Liver (tissue), 9 donors: ENCODE measurements around the gene RCOR3. TPM values are rescaled to one million over a fixed set of nuclear protein-coding genes. Genes with fewer than 3 reads are reported as not detected.

Source experiments
- DNase-seq: peaks from one replicate; pipeline ENCODE4 v3.0.0-alpha.2; 2017; ENCODE audit warnings: low spot score
- H3K27ac ChIP-seq, 2 donors: one replicate each; pipeline ENCODE4 v1.7.0; 2013; ENCODE audit warnings: inconsistent platforms in 2 of 2, low read length in 2 of 2, control low read depth in 1 of 2, low read depth in 1 of 2, mild to moderate bottlenecking in 1 of 2
- H3K27me3 ChIP-seq, 4 donors: one replicate each; pipeline versions ENCODE4 v1.6.1 to v1.7.0; 2013; ENCODE audit warnings: low read length in 3 of 4, inconsistent platforms in 1 of 4, mild to moderate bottlenecking in 1 of 4, moderate library complexity in 1 of 4; ENCODE audit not compliant: control insufficient read depth in 4 of 4, insufficient read depth in 4 of 4
- H3K36me3 ChIP-seq, 4 donors: one replicate each; pipeline versions ENCODE4 v1.6.1 to v1.7.0; 2013; ENCODE audit warnings: low read length in 3 of 4, mild to moderate bottlenecking in 3 of 4, low read depth in 1 of 4, moderate library complexity in 1 of 4; ENCODE audit not compliant: control insufficient read depth in 4 of 4, insufficient read depth in 3 of 4
- H3K4me1 ChIP-seq, 4 donors: one replicate each; pipeline versions ENCODE4 v1.6.1 to v1.7.0; 2013; ENCODE audit warnings: low read length in 3 of 4, mild to moderate bottlenecking in 3 of 4, moderate library complexity in 1 of 4; ENCODE audit not compliant: control insufficient read depth in 4 of 4, insufficient read depth in 4 of 4
- H3K4me3 ChIP-seq, 3 donors: one replicate each; pipeline versions ENCODE4 v1.6.1 to v1.7.0; 2013; ENCODE audit warnings: low read length in 3 of 3, control low read depth in 1 of 3, low read depth in 1 of 3, mild to moderate bottlenecking in 1 of 3
- H3K9ac ChIP-seq, 2 donors: one replicate each; pipeline ENCODE4 v1.7.0; 2013; ENCODE audit warnings: low read length in 2 of 2, mild to moderate bottlenecking in 2 of 2, moderate library complexity in 2 of 2, control low read depth in 1 of 2, low read depth in 1 of 2
- H3K9me3 ChIP-seq, 4 donors: one replicate each; pipeline versions ENCODE4 v1.6.1 to v1.7.0; 2013; ENCODE audit warnings: low read length in 3 of 4; ENCODE audit not compliant: control insufficient read depth in 4 of 4
- EGR1 ChIP-seq, 2 donors: IDR thresholded peaks; 2 replicates each; pipeline ENCODE4 v1.6.1; 2016 to 2018; ENCODE audit warnings: antibody characterized with exemption in 2 of 2, low read depth in 2 of 2
- FOXA1 ChIP-seq: IDR thresholded peaks from 2 replicates; pipeline ENCODE4 v1.6.1; 2016; ENCODE audit warnings: antibody characterized with exemption
- FOXA2 ChIP-seq: IDR thresholded peaks from 2 replicates; pipeline ENCODE4 v1.6.1; 2016; ENCODE audit warnings: antibody characterized with exemption
- GABPA ChIP-seq, 2 donors: IDR thresholded peaks in 1 of 2; conservative IDR thresholded peaks in 1 of 2; 2 replicates each; pipeline ENCODE4 v1.6.1; 2016; ENCODE audit warnings: antibody characterized with exemption in 2 of 2, mild to moderate bottlenecking in 1 of 2, moderate library complexity in 1 of 2
- HNF4A ChIP-seq, 2 donors: conservative IDR thresholded peaks; 2 replicates each; pipeline ENCODE4 v1.6.1; 2016; ENCODE audit warnings: antibody characterized with exemption in 2 of 2, mild to moderate bottlenecking in 2 of 2
- HNF4G ChIP-seq: IDR thresholded peaks from 2 replicates; pipeline ENCODE4 v1.6.1; 2016; ENCODE audit warnings: antibody characterized with exemption
- JUND ChIP-seq, 2 donors: IDR thresholded peaks; 2 replicates each; pipeline ENCODE4 v1.6.1; 2016; ENCODE audit warnings: antibody characterized with exemption in 2 of 2
- NR2F2 ChIP-seq: IDR thresholded peaks from 2 replicates; pipeline ENCODE4 v1.6.1; 2016; ENCODE audit warnings: antibody characterized with exemption
- RAD21 ChIP-seq, 2 donors: IDR thresholded peaks; 2 replicates each; pipeline ENCODE4 v1.6.1; 2016; ENCODE audit warnings: antibody characterized with exemption in 2 of 2, mild to moderate bottlenecking in 2 of 2
- RXRA ChIP-seq, 2 donors: IDR thresholded peaks; 2 replicates each; pipeline ENCODE4 v1.6.1; 2017 to 2018; ENCODE audit warnings: antibody characterized with exemption in 2 of 2, mild to moderate bottlenecking in 1 of 2
- SP1 ChIP-seq: IDR thresholded peaks from 2 replicates; pipeline ENCODE4 v1.6.1; 2018; ENCODE audit warnings: antibody characterized with exemption, mild to moderate bottlenecking
- TAF1 ChIP-seq: conservative IDR thresholded peaks from 2 replicates; pipeline ENCODE4 v1.6.1; 2016; ENCODE audit warnings: antibody characterized with exemption, mild to moderate bottlenecking
- YY1 ChIP-seq: IDR thresholded peaks from 2 replicates; pipeline ENCODE4 v1.6.1; 2016; ENCODE audit warnings: antibody characterized with exemption, mild to moderate bottlenecking
- WGBS: extraction: QIAGEN DNeasy Blood & Tissue Kit; methylation state at CpG from one replicate; pipeline ENCODE4 v1.1.7; 2013; 5-methylcytosine and 5-hydroxymethylcytosine counted together
- polyA plus RNA-seq, 2 donors: library from polyadenylated mRNA; stranded (reverse) in 1 of 2; unstranded in 1 of 2; fragments of 200-250 nt in 1 of 2; fragments of >200 nt in 1 of 2; fragmentation: Nextera tagmentation in 1 of 2; extraction: Ambion mirVana in 1 of 2; gene quantifications; one replicate each; pipeline versions ENCODE4 v1.2.1 to v1.2.3, GENCODE V29; 2013 to 2015
- total RNA-seq, 2 donors: library from RNA; depleted of rRNA; stranded (reverse); fragments of >200 nt; gene quantifications; one replicate each; pipeline ENCODE4 v1.2.3, GENCODE V29; 2014
- TF ChIP-seq, protein P1 (sequence below): fragments of 150-350 bp; IDR thresholded peaks from 2 replicates; pipeline ENCODE4 v1.5.1; 2017; ENCODE audit warnings: improper control_type of control experiment, low read depth, low read length; ENCODE audit not compliant: missing input control
- TF ChIP-seq, protein P2 (sequence below): IDR thresholded peaks from 2 replicates; pipeline ENCODE4 v1.6.1; 2016; ENCODE audit warnings: antibody characterized with exemption
- TF ChIP-seq, protein P3 (sequence below): IDR thresholded peaks from 2 replicates; pipeline ENCODE4 v1.6.1; 2016; ENCODE audit warnings: antibody characterized with exemption, mild to moderate bottlenecking
- TF ChIP-seq, protein P4 (sequence below): IDR thresholded peaks from 2 replicates; pipeline ENCODE4 v1.6.1; 2016; ENCODE audit warnings: antibody characterized with exemption
- TF ChIP-seq, protein P5 (sequence below): IDR thresholded peaks from 2 replicates; pipeline ENCODE4 v1.6.1; 2016; ENCODE audit warnings: antibody characterized with exemption
- donor health status: healthy.
- donor health status: healthy.
- donor health status: healthy.
- donor health status: healthy.
- donor health status: healthy.

RCOR3 gene
- total and polyA plus RNA-seq, 4 donors: 7.8 to 20.2 (median 13.4) TPM

DNA sequence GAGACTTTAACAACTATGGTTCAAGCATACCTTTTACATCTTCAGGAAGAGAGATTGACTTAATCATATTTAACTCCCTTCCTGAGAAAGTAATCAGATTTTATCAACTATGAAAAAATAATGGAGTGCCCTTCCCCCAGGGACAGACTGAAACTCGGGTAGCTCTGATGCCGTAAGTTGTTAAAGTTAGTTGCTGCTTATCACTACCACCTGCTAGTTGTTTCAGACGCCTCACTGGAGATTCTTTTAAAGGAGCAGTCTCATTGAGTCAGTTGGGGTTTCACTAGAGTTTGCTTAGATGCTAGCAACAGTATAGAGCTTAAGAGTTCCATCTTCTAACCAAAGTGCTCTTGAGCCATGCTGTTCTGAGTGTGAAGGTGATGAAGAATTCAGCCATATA is 50.5 kb downstream of the RCOR3 start:
- no peak overlapping the region for H3K9ac ChIP-seq
- no peaks in the 10 kb centered on the region for H3K4me1 ChIP-seq
- H3K27ac ChIP-seq: no peak overlapping the region
- 82% methylated on average over 3 of the region's 3 CpGs for WGBS
- no peak for DNase-seq
- no peaks in the 10 kb centered on the region for H3K27me3 ChIP-seq
- no peaks in the 10 kb centered on the region for H3K9me3 ChIP-seq
- H3K4me3 ChIP-seq: no peak overlapping the region
- peaks cover 9 to 49% (median 25%) of the 10 kb centered on the region in 4 donors for H3K36me3 ChIP-seq
- TF ChIP-seq NR2F2 (no peak), FOXA1 (no peak), FOXA2 (no peak)

DNA sequence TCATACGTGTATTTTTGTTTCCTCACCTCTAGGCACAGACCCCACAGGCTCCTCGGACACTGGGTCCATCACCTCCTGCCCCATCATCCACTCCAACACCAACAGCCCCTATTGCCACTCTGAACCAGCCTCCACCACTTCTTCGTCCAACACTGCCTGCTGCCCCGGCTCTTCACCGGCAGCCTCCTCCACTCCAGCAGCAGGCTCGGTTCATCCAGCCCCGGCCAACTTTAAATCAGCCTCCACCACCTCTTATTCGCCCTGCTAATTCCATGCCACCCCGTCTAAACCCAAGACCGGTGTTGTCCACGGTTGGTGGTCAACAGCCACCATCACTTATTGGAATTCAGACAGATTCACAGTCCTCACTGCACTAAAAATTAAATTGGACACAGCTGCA is 54.2 kb downstream of the RCOR3 start:
- no peaks in the 10 kb centered on the region for H3K27me3 ChIP-seq
- no peaks in the 10 kb centered on the region for H3K9me3 ChIP-seq
- H3K36me3 ChIP-seq: peaks cover 7 to 45% (median 23%) of the 10 kb centered on the region in 4 donors
- no peak overlapping the region for H3K4me3 ChIP-seq
- no peak overlapping the region for H3K9ac ChIP-seq
- no peak overlapping the region for H3K27ac ChIP-seq
- 95% methylated on average over 11 of the region's 11 CpGs for WGBS
- no peak for DNase-seq
- H3K4me1 ChIP-seq: no peaks in the 10 kb centered on the region
- TF ChIP-seq, protein P1, sequence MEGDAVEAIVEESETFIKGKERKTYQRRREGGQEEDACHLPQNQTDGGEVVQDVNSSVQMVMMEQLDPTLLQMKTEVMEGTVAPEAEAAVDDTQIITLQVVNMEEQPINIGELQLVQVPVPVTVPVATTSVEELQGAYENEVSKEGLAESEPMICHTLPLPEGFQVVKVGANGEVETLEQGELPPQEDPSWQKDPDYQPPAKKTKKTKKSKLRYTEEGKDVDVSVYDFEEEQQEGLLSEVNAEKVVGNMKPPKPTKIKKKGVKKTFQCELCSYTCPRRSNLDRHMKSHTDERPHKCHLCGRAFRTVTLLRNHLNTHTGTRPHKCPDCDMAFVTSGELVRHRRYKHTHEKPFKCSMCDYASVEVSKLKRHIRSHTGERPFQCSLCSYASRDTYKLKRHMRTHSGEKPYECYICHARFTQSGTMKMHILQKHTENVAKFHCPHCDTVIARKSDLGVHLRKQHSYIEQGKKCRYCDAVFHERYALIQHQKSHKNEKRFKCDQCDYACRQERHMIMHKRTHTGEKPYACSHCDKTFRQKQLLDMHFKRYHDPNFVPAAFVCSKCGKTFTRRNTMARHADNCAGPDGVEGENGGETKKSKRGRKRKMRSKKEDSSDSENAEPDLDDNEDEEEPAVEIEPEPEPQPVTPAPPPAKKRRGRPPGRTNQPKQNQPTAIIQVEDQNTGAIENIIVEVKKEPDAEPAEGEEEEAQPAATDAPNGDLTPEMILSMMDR: no peak
- TF ChIP-seq, protein P2, sequence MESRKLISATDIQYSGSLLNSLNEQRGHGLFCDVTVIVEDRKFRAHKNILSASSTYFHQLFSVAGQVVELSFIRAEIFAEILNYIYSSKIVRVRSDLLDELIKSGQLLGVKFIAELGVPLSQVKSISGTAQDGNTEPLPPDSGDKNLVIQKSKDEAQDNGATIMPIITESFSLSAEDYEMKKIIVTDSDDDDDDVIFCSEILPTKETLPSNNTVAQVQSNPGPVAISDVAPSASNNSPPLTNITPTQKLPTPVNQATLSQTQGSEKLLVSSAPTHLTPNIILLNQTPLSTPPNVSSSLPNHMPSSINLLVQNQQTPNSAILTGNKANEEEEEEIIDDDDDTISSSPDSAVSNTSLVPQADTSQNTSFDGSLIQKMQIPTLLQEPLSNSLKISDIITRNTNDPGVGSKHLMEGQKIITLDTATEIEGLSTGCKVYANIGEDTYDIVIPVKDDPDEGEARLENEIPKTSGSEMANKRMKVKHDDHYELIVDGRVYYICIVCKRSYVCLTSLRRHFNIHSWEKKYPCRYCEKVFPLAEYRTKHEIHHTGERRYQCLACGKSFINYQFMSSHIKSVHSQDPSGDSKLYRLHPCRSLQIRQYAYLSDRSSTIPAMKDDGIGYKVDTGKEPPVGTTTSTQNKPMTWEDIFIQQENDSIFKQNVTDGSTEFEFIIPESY: no peak
- TF ChIP-seq YY1 (no peak), NR2F2 (no peak), GABPA (IDR thresholded peaks at IDR 0.05 in 1 of 2, conservative IDR thresholded peaks at IDR 0.05 in 1 of 2) (no peak), FOXA2 (no peak), RXRA (IDR thresholded peaks at IDR 0.05) (no peak), RAD21 (IDR thresholded peaks at IDR 0.05) (no peak), TAF1 (no peak), EGR1 (IDR thresholded peaks at IDR 0.05; ENCODE audit: low read depth in 2 of 2) (no peak), HNF4A (conservative IDR thresholded peaks at IDR 0.05) (no peak), SP1 (no peak), JUND (IDR thresholded peaks at IDR 0.05) (no peak), HNF4G (no peak)
- TF ChIP-seq, protein P3, sequence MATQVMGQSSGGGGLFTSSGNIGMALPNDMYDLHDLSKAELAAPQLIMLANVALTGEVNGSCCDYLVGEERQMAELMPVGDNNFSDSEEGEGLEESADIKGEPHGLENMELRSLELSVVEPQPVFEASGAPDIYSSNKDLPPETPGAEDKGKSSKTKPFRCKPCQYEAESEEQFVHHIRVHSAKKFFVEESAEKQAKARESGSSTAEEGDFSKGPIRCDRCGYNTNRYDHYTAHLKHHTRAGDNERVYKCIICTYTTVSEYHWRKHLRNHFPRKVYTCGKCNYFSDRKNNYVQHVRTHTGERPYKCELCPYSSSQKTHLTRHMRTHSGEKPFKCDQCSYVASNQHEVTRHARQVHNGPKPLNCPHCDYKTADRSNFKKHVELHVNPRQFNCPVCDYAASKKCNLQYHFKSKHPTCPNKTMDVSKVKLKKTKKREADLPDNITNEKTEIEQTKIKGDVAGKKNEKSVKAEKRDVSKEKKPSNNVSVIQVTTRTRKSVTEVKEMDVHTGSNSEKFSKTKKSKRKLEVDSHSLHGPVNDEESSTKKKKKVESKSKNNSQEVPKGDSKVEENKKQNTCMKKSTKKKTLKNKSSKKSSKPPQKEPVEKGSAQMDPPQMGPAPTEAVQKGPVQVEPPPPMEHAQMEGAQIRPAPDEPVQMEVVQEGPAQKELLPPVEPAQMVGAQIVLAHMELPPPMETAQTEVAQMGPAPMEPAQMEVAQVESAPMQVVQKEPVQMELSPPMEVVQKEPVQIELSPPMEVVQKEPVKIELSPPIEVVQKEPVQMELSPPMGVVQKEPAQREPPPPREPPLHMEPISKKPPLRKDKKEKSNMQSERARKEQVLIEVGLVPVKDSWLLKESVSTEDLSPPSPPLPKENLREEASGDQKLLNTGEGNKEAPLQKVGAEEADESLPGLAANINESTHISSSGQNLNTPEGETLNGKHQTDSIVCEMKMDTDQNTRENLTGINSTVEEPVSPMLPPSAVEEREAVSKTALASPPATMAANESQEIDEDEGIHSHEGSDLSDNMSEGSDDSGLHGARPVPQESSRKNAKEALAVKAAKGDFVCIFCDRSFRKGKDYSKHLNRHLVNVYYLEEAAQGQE: no peak
- TF ChIP-seq, protein P4, sequence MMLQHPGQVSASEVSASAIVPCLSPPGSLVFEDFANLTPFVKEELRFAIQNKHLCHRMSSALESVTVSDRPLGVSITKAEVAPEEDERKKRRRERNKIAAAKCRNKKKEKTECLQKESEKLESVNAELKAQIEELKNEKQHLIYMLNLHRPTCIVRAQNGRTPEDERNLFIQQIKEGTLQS: no peak
- TF ChIP-seq, protein P5, sequence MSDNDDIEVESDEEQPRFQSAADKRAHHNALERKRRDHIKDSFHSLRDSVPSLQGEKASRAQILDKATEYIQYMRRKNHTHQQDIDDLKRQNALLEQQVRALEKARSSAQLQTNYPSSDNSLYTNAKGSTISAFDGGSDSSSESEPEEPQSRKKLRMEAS: no peak
